HL-60 (cell line): ENCODE measurements around the gene WDR35.
"Not testable (repeated sequence)": the region's sequence is repeated elsewhere in the genome, so short reads cannot be mapped to it uniquely, and the experiment has no call there.

ENCODE experiments used
- DNase-seq, 2 experiments: peaks; one replicate each; pipeline ENCODE4 v3.0.0-alpha.2; 2010 to 2020; ENCODE audit warnings: low read depth in 1 of 2, low spot score in 1 of 2
- H3K27ac ChIP-seq: fragments of 250-450 bp; sonication (Bioruptor Pico); replicated peaks from 2 replicates; pipeline ENCODE4 v1.5.1; 2020; ENCODE audit warnings: mild to moderate bottlenecking, moderate library complexity
- H3K27me3 ChIP-seq: fragments of 250-450 bp; sonication (Bioruptor Pico); 2 replicates; pipeline ENCODE4 v1.5.1; 2021; ENCODE audit warnings: mild to moderate bottlenecking, moderate library complexity; ENCODE audit not compliant: insufficient read depth, poor library complexity, severe bottlenecking
- H3K4me3 ChIP-seq: replicated peaks from 2 replicates; pipeline ENCODE4 v1.5.1; 2011; ENCODE audit warnings: mild to moderate bottlenecking, control low read depth, low read length; ENCODE audit not compliant: insufficient read depth
- GABPA ChIP-seq: IDR thresholded peaks from 2 replicates; pipeline ENCODE4 v1.6.1; 2012; ENCODE audit warnings: low read depth
- POLR2AphosphoS5 ChIP-seq: IDR thresholded peaks from 2 replicates; pipeline ENCODE4 v1.6.1; 2012; ENCODE audit warnings: low read depth
- SPI1 ChIP-seq: IDR thresholded peaks from 2 replicates; pipeline ENCODE4 v1.6.1; 2012; ENCODE audit warnings: low read depth, mild to moderate bottlenecking, borderline replicate concordance
- TF ChIP-seq, protein P1 (sequence below): IDR thresholded peaks from 2 replicates; pipeline ENCODE4 v1.6.1; 2012; ENCODE audit warnings: low read depth; ENCODE audit not compliant: insufficient replicate concordance
- TF ChIP-seq, protein P2 (sequence below): IDR thresholded peaks from one replicate; pipeline ENCODE4 v1.5.1; 2011; ENCODE audit warnings: low read length, control low read depth, inconsistent platforms; ENCODE audit not compliant: insufficient read depth

Gene WDR35

DNA sequence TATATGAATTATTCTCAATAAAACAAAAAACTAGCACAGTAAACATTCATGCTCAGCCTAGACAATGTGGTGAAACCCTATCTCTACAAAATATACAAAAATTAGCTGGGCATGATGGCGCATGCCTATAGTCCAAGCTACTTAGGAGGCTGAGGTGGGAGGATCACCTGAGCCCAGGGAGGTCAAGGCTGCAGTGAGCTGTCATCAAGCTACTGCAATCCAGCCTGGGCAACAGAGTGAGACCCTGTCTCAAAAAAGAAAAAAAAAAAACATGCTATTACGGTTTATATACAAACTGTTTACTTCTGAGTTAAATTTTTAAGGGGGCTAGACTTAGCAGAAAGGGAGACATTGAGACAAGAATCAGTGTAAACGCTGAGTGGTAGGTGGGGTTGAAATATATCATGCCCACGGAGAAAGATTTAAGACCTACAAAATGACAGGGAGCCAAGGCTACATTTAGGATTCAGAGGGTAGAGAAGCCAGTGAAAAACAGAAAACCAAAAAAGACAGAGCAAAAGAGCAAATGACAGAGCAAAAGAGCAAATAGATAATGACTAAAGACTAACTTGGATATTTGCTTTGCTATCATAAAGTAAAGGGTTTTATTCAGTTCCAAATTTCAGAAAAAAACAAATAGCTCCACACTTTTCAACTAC lies 95.6 kb downstream of the WDR35 start:
- no peak for DNase-seq
- no peaks in the 10 kb centered on the region for H3K27me3 ChIP-seq
- no peak overlapping the region for H3K27ac ChIP-seq
- no peak for TF ChIP-seq GABPA
- TF ChIP-seq, protein P1, sequence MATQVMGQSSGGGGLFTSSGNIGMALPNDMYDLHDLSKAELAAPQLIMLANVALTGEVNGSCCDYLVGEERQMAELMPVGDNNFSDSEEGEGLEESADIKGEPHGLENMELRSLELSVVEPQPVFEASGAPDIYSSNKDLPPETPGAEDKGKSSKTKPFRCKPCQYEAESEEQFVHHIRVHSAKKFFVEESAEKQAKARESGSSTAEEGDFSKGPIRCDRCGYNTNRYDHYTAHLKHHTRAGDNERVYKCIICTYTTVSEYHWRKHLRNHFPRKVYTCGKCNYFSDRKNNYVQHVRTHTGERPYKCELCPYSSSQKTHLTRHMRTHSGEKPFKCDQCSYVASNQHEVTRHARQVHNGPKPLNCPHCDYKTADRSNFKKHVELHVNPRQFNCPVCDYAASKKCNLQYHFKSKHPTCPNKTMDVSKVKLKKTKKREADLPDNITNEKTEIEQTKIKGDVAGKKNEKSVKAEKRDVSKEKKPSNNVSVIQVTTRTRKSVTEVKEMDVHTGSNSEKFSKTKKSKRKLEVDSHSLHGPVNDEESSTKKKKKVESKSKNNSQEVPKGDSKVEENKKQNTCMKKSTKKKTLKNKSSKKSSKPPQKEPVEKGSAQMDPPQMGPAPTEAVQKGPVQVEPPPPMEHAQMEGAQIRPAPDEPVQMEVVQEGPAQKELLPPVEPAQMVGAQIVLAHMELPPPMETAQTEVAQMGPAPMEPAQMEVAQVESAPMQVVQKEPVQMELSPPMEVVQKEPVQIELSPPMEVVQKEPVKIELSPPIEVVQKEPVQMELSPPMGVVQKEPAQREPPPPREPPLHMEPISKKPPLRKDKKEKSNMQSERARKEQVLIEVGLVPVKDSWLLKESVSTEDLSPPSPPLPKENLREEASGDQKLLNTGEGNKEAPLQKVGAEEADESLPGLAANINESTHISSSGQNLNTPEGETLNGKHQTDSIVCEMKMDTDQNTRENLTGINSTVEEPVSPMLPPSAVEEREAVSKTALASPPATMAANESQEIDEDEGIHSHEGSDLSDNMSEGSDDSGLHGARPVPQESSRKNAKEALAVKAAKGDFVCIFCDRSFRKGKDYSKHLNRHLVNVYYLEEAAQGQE = no peak
- TF ChIP-seq POLR2AphosphoS5 = no peak
- TF ChIP-seq SPI1 = no peak
- TF ChIP-seq, protein P2, sequence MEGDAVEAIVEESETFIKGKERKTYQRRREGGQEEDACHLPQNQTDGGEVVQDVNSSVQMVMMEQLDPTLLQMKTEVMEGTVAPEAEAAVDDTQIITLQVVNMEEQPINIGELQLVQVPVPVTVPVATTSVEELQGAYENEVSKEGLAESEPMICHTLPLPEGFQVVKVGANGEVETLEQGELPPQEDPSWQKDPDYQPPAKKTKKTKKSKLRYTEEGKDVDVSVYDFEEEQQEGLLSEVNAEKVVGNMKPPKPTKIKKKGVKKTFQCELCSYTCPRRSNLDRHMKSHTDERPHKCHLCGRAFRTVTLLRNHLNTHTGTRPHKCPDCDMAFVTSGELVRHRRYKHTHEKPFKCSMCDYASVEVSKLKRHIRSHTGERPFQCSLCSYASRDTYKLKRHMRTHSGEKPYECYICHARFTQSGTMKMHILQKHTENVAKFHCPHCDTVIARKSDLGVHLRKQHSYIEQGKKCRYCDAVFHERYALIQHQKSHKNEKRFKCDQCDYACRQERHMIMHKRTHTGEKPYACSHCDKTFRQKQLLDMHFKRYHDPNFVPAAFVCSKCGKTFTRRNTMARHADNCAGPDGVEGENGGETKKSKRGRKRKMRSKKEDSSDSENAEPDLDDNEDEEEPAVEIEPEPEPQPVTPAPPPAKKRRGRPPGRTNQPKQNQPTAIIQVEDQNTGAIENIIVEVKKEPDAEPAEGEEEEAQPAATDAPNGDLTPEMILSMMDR = no peak
- no peak overlapping the region for H3K4me3 ChIP-seq

DNA sequence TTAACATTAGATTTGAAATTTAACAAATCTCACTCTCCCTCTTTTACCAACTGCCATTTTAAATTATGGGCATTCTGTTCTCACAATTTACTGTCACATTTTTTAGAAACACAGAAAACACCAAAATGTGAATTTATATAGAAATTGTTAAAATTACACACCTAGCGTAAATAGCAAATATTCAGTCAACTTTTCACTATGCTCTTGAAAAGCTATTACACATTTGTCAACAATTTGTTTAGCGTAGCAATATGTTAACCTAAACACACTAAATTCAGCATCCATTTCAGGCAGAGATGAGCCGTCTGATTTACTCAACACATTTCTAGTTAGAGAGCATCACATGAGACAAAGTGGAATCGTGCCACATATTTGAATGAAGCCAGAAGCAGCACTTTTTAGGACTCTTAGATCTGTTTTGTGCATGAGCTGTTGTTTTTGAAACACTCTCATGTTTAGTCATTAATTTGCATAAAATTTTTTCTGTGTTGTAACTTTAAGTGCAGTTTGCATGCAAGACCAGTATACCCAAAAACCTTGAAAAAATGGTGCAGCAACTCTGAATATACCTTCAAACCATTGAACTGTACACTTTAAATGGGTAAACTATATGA lies 96.3 kb downstream of the WDR35 start:
- TF ChIP-seq, protein P1 = no peak
- TF ChIP-seq GABPA (no peak), SPI1 (no peak), POLR2AphosphoS5 (no peak)
- TF ChIP-seq, protein P2 = no peak
- no peak for DNase-seq
- Histone ChIP-seq H3K4me3 (no peak overlapping the region), H3K27ac (no peak overlapping the region), H3K27me3 (no peaks in the 10 kb centered on the region)

DNA sequence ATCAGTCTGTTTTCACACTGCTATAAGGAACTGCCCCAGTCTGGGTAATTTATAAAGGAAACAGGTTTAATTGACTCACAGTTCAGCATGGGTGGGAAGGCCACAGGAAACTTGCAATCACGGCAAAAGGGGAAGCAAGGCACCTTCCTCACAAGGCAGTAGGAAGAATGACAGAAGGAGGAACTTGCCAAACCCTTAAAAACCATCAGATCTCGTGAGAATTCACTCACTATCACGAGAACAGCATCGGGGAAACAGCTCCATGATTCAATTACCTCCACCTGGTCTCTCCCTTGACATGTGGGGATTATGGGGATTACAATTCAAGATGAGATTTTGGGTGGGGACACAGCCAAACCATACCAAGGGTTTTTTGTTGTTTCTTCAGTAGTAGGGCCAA lies 97.9 kb downstream of the WDR35 start:
- H3K27me3 ChIP-seq, H3K4me3 ChIP-seq: not testable (repeated sequence)
- DNase-seq = peak; percentile 80 to 95
- H3K27ac ChIP-seq = peak overlapping the region; percentile 1; the same call in 1 of the 2 replicates
- TF ChIP-seq SPI1 (peak; percentile 87), POLR2AphosphoS5 (peak; percentile 87)

DNA sequence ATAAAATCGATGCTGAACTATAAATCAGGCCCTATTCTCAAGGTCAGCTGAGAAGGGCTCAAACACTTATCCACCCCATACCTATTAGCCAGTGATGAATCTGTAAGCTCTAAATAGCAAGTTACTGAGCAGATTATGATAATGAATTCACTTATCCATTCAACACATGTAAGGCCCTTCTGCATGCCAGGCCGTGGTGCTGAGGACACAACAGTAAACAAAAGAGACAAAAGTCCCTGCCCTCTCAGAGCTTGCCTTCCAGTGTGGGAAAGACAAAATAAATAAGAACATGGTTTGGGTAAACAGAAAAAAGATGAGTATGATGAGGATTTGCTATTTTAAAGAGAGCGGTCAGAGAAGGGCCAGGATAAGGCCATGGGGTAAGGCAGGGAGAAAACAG lies 99.8 kb downstream of the WDR35 start:
- DNase-seq = no peak
- no peaks in the 10 kb centered on the region for H3K27me3 ChIP-seq

More for the DNA sequence above, 99.8 kb downstream of the WDR35 start:
- Histone ChIP-seq H3K27ac (no peak overlapping the region), H3K4me3 (no peak overlapping the region)
- TF ChIP-seq POLR2AphosphoS5 = no peak
- no peak for TF ChIP-seq GABPA
- TF ChIP-seq SPI1 = no peak
- TF ChIP-seq, protein P1 = no peak
- TF ChIP-seq, protein P2 = no peak
